IMR-90 (cell line): ENCODE data around the gene BICD1. TPM values are rescaled to one million over a fixed set of nuclear protein-coding genes. Genes with fewer than 3 reads are reported as not detected.

Source experiments
- ATAC-seq: fragments of 200-7000 bp; cut with Tn5 transposase; 2 replicates; pipeline ENCODE4 v1.9.1; 2020; ENCODE audit warnings: low read depth, mild to moderate bottlenecking, moderate library complexity
- BruUV-seq: library from RNA; stranded (reverse); fragments of 400-500 nt; replicated peaks from 2 replicates; lab custom pipeline; 2021; lab: Mats Ljungman, UMichigan
- CTCF ChIA-PET: fragments of 300-600 bp; formaldehyde crosslinking; extraction: SDS; loops from one replicate; lab custom pipeline; 2021; ENCODE audit warnings: antibody characterized with exemption; lab: Yijun Ruan, JAX
- POLR2A ChIA-PET: fragments of 300-600 bp; sonication (Branson Sonifier 250); formaldehyde crosslinking; loops from one replicate; lab custom pipeline; 2022; ENCODE audit warnings: antibody characterized with exemption; ENCODE audit not compliant: unreplicated experiment; lab: Charles Lee
- DNase-seq: peaks from one replicate; pipeline ENCODE4 v3.0.0; 2013
- H2AFZ ChIP-seq: replicated peaks from 2 replicates; pipeline ENCODE3; 2013; ENCODE audit warnings: low read length, mild to moderate bottlenecking; ENCODE audit not compliant: poor library complexity
- H2AK5ac ChIP-seq: 2 replicates; pipeline ENCODE4 v1.6.1; 2013; ENCODE audit warnings: low read depth, low read length, inconsistent platforms
- H2AK9ac ChIP-seq: replicated peaks from 2 replicates; pipeline ENCODE3; 2013; ENCODE audit warnings: mild to moderate bottlenecking, low read depth, low read length, moderate library complexity; ENCODE audit not compliant: poor library complexity
- H2BK120ac ChIP-seq: 2 replicates; pipeline ENCODE4 v1.6.1; 2013; ENCODE audit warnings: low read depth, low read length, inconsistent platforms
- H2BK15ac ChIP-seq: 3 replicates; pipeline ENCODE4 v1.6.1; 2013; ENCODE audit warnings: low read depth, low read length, inconsistent platforms
- H2BK20ac ChIP-seq: 2 replicates; pipeline ENCODE4 v1.6.1; 2013; ENCODE audit warnings: low read depth, mild to moderate bottlenecking, inconsistent platforms, low read length, moderate library complexity
- H2BK5ac ChIP-seq: 2 replicates; pipeline ENCODE4 v1.6.1; 2013; ENCODE audit warnings: mild to moderate bottlenecking, low read depth, low read length, inconsistent platforms; ENCODE audit not compliant: poor library complexity, severe bottlenecking
- H3K14ac ChIP-seq: replicated peaks from 2 replicates; pipeline ENCODE4 v1.6.1; 2013; ENCODE audit warnings: low read depth, low read length, inconsistent platforms
- H3K18ac ChIP-seq: 2 replicates; pipeline ENCODE4 v1.6.1; 2013; ENCODE audit warnings: low read depth, low read length, control low read depth
- H3K23ac ChIP-seq: 2 replicates; pipeline ENCODE4 v1.6.1; 2013; ENCODE audit warnings: low read depth, low read length, inconsistent platforms
- H3K27ac ChIP-seq: 2 replicates; pipeline ENCODE4 v1.5.1; 2013; ENCODE audit warnings: mild to moderate bottlenecking, control low read depth, low read length; ENCODE audit not compliant: insufficient read depth
- H3K27me3 ChIP-seq: 2 replicates; pipeline ENCODE4 v1.6.1; 2013; ENCODE audit warnings: low read length; ENCODE audit not compliant: control insufficient read depth, insufficient read depth
- H3K36me3 ChIP-seq: 2 replicates; pipeline ENCODE4 v1.6.1; 2013; ENCODE audit warnings: low read length, mixed read lengths; ENCODE audit not compliant: control insufficient read depth, insufficient read depth
- H3K4ac ChIP-seq: 2 replicates; pipeline ENCODE4 v1.6.1; 2013; ENCODE audit warnings: low read depth, low read length, inconsistent platforms
- H3K4me1 ChIP-seq: 2 replicates; pipeline ENCODE4 v1.6.1; 2013; ENCODE audit warnings: low read length, mixed read lengths; ENCODE audit not compliant: control insufficient read depth, insufficient read depth
- H3K4me2 ChIP-seq: 2 replicates; pipeline ENCODE4 v1.6.1; 2013; ENCODE audit warnings: low read depth, mild to moderate bottlenecking, control low read depth, low read length, moderate library complexity
- H3K4me3 ChIP-seq: 2 replicates; pipeline ENCODE4 v1.5.1; 2013; ENCODE audit warnings: low read depth, mild to moderate bottlenecking, control low read depth, low read length, moderate library complexity; ENCODE audit not compliant: insufficient read depth
- H3K56ac ChIP-seq: 2 replicates; pipeline ENCODE4 v1.6.1; 2013; ENCODE audit warnings: low read length, inconsistent platforms; ENCODE audit not compliant: insufficient read depth; ENCODE audit errors: extremely low read depth
- H3K79me1 ChIP-seq, 2 experiments: 2 replicates each; pipeline ENCODE4 v1.6.1; 2013; ENCODE audit warnings: low read length in 2 of 2, inconsistent platforms in 1 of 2, low read depth in 1 of 2
- H3K9ac ChIP-seq: 2 replicates; pipeline ENCODE4 v1.6.1; 2013; ENCODE audit warnings: low read depth, low read length, control low read depth
- H3K9me1 ChIP-seq: 2 replicates; pipeline ENCODE4 v1.6.1; 2013; ENCODE audit warnings: low read length, inconsistent platforms; ENCODE audit not compliant: insufficient read depth
- H3K9me3 ChIP-seq: 2 replicates; pipeline ENCODE4 v1.6.1; 2013; ENCODE audit warnings: low read length; ENCODE audit not compliant: control insufficient read depth, insufficient read depth
- H4K20me1 ChIP-seq: 2 replicates; pipeline ENCODE4 v1.6.1; 2013; ENCODE audit warnings: low read length, inconsistent platforms; ENCODE audit not compliant: insufficient read depth
- H4K5ac ChIP-seq: 2 replicates; pipeline ENCODE4 v1.6.1; 2013; ENCODE audit warnings: mild to moderate bottlenecking, low read depth, low read length, control low read depth
- H4K8ac ChIP-seq, 2 experiments: 2 replicates each; pipeline ENCODE4 v1.6.1; 2013; ENCODE audit warnings: low read depth in 2 of 2, low read length in 2 of 2, control low read depth in 1 of 2, inconsistent platforms in 1 of 2
- H4K91ac ChIP-seq: 2 replicates; pipeline ENCODE4 v1.6.1; 2013; ENCODE audit warnings: low read depth, low read length, inconsistent platforms; ENCODE audit not compliant: insufficient read depth
- BHLHE40 ChIP-seq: fragments of 150-350 bp; IDR thresholded peaks from 2 replicates; pipeline ENCODE4 v1.6.1; 2016; ENCODE audit warnings: mild to moderate bottlenecking, low read depth, low read length
- CEBPB ChIP-seq: IDR thresholded peaks from 2 replicates; pipeline ENCODE4 v1.6.1; 2012; ENCODE audit warnings: low read depth, low read length, improper control_type of control experiment
- CHD1 ChIP-seq: IDR thresholded peaks from 2 replicates; pipeline ENCODE4 v1.6.1; 2012; ENCODE audit warnings: low read depth, low read length, improper control_type of control experiment
- MAFK ChIP-seq: IDR thresholded peaks from 2 replicates; pipeline ENCODE4 v1.6.1; 2012; ENCODE audit warnings: low read depth, low read length, improper control_type of control experiment
- MAZ ChIP-seq: IDR thresholded peaks from 2 replicates; pipeline ENCODE4 v1.6.1; 2012; ENCODE audit warnings: low read depth, mild to moderate bottlenecking, low read length, improper control_type of control experiment, moderate library complexity, borderline replicate concordance
- NFE2L2 ChIP-seq: fragments of 150-350 bp; IDR thresholded peaks from 2 replicates; pipeline ENCODE4 v1.6.1; 2016; ENCODE audit warnings: low read depth, mild to moderate bottlenecking, low read length
- RAD21 ChIP-seq: IDR thresholded peaks from 2 replicates; pipeline ENCODE4 v1.6.1; 2012; ENCODE audit warnings: low read length, improper control_type of control experiment
- RFX5 ChIP-seq: IDR thresholded peaks from 2 replicates; pipeline ENCODE4 v1.8.0; 2012; ENCODE audit warnings: low read depth, mild to moderate bottlenecking, low read length, moderate library complexity
- WGBS, 2 experiments: methylation state at CpG; one replicate each; pipeline versions ENCODE4 v1.1.5 to v1.1.7; 2013; ENCODE audit warnings: missing lambda C conversion rate in 2 of 2; ENCODE audit not compliant: insufficient read length in 1 of 2; ENCODE audit errors: extremely low coverage in 2 of 2; 5-methylcytosine and 5-hydroxymethylcytosine counted together
- dilution Hi-C: fragments of 300-500 bp; cut with HindIII; formaldehyde crosslinking; loops from one replicate; pipeline ENCODE4 v1.14.3; 2018; ENCODE audit warnings: low sequenced_read_pairs; ENCODE audit not compliant: unreplicated experiment
- in situ Hi-C: fragments of 300-500 bp; cut with MboI; formaldehyde crosslinking; loops from 3 replicates; pipeline ENCODE4 v1.14.3; 2019; ENCODE audit warnings: low sequenced_read_pairs, inconsistent platforms, mixed read lengths
- intact Hi-C: fragments of 100-400 bp; cut with micrococcal nuclease; formaldehyde crosslinking; loops from 2 replicates; pipeline ENCODE4 v1.10.0; 2022
- polyA plus RNA-seq, 3 experiments: library from polyadenylated mRNA; depleted of rRNA; stranded (reverse); fragments of >200 nt; gene quantifications; 2 replicates each; pipeline ENCODE4 v1.2.3, GENCODE V29; 2012; ENCODE audit warnings: low replicate concordance in 1 of 3
- total RNA-seq: library from RNA; depleted of rRNA; stranded (reverse); fragments of >200 nt; gene quantifications from 2 replicates; pipeline ENCODE4 v1.2.3, GENCODE V29; 2012
- TF ChIP-seq, protein P1 (sequence below): conservative IDR thresholded peaks from 2 replicates; pipeline ENCODE4 v1.5.1; 2012; ENCODE audit warnings: mild to moderate bottlenecking, low read depth, low read length, improper control_type of control experiment
- TF ChIP-seq, protein P2 (sequence below): fragments of 150-350 bp; IDR thresholded peaks from 2 replicates; pipeline ENCODE4 v1.6.1; 2017; ENCODE audit warnings: mild to moderate bottlenecking, antibody characterized with exemption, low read length, low read depth

The BICD1 gene
- total and polyA plus RNA-seq, 2 of the 4 experiments (the other 2 are of a cell fraction), result 17.2 to 21.8 TPM

DNA sequence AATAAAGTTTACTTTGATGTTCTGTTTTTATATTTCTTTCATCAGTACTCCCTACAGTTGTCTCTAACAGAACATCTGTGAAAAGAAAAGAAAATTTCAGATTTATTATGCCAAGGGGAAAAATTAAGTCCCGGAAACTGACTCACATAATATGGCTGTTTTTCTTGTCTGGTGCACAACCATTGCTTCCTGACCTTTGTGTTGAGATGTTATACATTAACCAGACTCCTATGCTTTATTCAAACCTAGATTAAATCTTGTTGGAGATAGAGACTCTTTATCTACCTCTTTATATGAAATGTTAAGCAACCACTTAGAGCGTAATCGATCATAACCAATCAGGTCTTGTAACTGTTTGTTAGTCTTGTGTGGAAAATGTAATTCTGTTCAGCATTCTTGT lies 37.6 kb upstream of the BICD1 start:
- no peak overlapping the region for H2AFZ ChIP-seq
- H2BK15ac ChIP-seq, result no peak overlapping the region
- no CpG with 5 or more reads among the region's 3 CpGs for WGBS, 2 experiments
- no peaks in the 10 kb centered on the region for H3K9me1 ChIP-seq
- TF ChIP-seq RAD21 (no peak), CEBPB (no peak), BHLHE40 (no peak), MAFK (no peak), NFE2L2 (no peak), RFX5 (no peak), MAZ (no peak), CHD1 (no peak)
- TF ChIP-seq, protein P1, sequence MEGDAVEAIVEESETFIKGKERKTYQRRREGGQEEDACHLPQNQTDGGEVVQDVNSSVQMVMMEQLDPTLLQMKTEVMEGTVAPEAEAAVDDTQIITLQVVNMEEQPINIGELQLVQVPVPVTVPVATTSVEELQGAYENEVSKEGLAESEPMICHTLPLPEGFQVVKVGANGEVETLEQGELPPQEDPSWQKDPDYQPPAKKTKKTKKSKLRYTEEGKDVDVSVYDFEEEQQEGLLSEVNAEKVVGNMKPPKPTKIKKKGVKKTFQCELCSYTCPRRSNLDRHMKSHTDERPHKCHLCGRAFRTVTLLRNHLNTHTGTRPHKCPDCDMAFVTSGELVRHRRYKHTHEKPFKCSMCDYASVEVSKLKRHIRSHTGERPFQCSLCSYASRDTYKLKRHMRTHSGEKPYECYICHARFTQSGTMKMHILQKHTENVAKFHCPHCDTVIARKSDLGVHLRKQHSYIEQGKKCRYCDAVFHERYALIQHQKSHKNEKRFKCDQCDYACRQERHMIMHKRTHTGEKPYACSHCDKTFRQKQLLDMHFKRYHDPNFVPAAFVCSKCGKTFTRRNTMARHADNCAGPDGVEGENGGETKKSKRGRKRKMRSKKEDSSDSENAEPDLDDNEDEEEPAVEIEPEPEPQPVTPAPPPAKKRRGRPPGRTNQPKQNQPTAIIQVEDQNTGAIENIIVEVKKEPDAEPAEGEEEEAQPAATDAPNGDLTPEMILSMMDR, result no peak
- TF ChIP-seq, protein P2, sequence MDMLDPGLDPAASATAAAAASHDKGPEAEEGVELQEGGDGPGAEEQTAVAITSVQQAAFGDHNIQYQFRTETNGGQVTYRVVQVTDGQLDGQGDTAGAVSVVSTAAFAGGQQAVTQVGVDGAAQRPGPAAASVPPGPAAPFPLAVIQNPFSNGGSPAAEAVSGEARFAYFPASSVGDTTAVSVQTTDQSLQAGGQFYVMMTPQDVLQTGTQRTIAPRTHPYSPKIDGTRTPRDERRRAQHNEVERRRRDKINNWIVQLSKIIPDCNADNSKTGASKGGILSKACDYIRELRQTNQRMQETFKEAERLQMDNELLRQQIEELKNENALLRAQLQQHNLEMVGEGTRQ, result no peak
- no peaks in the 10 kb centered on the region for H3K79me1 ChIP-seq
- no peak overlapping the region for H3K23ac ChIP-seq
- no peak overlapping the region for H3K4me3 ChIP-seq
- H2BK120ac ChIP-seq, result no peak overlapping the region
- H4K91ac ChIP-seq, result no peak overlapping the region
- no peaks in the 10 kb centered on the region for H3K4me1 ChIP-seq
- H3K9me3 ChIP-seq, result peaks cover 2% of the 10 kb centered on the region; the same call in 1 of the 2 replicates
- H2AK9ac ChIP-seq, result no peak overlapping the region
- H4K20me1 ChIP-seq, result no peaks in the 10 kb centered on the region
- POLR2A ChIA-PET, result no interaction called here
- H3K18ac ChIP-seq, result no peak overlapping the region
- DNase-seq (no peak), ATAC-seq (no peak)
- H3K4me2 ChIP-seq, result no peak overlapping the region
- no peak overlapping the region for H4K5ac ChIP-seq
- H3K4ac ChIP-seq, result no peak overlapping the region
- no peak overlapping the region for H3K27ac ChIP-seq
- H3K36me3 ChIP-seq, result no peaks in the 10 kb centered on the region
- H3K9ac ChIP-seq, result no peak overlapping the region
- H3K14ac ChIP-seq, result no peak overlapping the region
- no TSS peak for BruUV-seq
- dilution Hi-C loops (no loop called here), in situ Hi-C loops (loop anchor here (5.0 to 25.0 kb wide), 2 partner anchors 233 to 407 kb away; partner anchors contain the start of gene ETFBKMT), intact Hi-C loops (no loop called here)
- no peak overlapping the region for H2AK5ac ChIP-seq
- no peak overlapping the region for H3K56ac ChIP-seq
- no peak overlapping the region for H4K8ac ChIP-seq
- H3K27me3 ChIP-seq, result no peaks in the 10 kb centered on the region
- no peak overlapping the region for H2BK20ac ChIP-seq
- CTCF ChIA-PET, result interaction anchor here (1.2 kb wide), 1 partner anchor 9 kb away, joined by 6 read pairs; no protein-coding TSS in a partner anchor
- no peak overlapping the region for H2BK5ac ChIP-seq
